Skeletal muscle tissue (tissue), 4 donors: ENCODE measurements around the gene NFKBIZ. TPM values are rescaled to one million over a fixed set of nuclear protein-coding genes. Genes with fewer than 3 reads are reported as not detected.

Source experiments
- H3K27ac ChIP-seq: one replicate; pipeline ENCODE4 v1.7.0; 2013; ENCODE audit warnings: mild to moderate bottlenecking, low read depth, low read length, inconsistent platforms
- H3K27me3 ChIP-seq, 3 donors: one replicate each; pipeline ENCODE4 v1.7.0; 2013; ENCODE audit warnings: low read length in 3 of 3; ENCODE audit not compliant: control insufficient read depth in 3 of 3, insufficient read depth in 3 of 3
- H3K36me3 ChIP-seq, 3 donors: one replicate each; pipeline ENCODE4 v1.7.0; 2013; ENCODE audit warnings: low read length in 3 of 3; ENCODE audit not compliant: control insufficient read depth in 3 of 3, insufficient read depth in 3 of 3
- H3K4me1 ChIP-seq, 3 donors: one replicate each; pipeline ENCODE4 v1.7.0; 2013; ENCODE audit warnings: low read length in 3 of 3, mild to moderate bottlenecking in 3 of 3; ENCODE audit not compliant: control insufficient read depth in 3 of 3, insufficient read depth in 3 of 3
- H3K4me3 ChIP-seq, 3 donors: one replicate each; pipeline ENCODE4 v1.7.0; 2013; ENCODE audit warnings: low read length in 3 of 3
- H3K9ac ChIP-seq, 3 donors: one replicate each; pipeline ENCODE4 v1.7.0; 2013; ENCODE audit warnings: low read length in 3 of 3, mild to moderate bottlenecking in 3 of 3, moderate library complexity in 2 of 3, low read depth in 1 of 3
- H3K9me3 ChIP-seq, 3 donors: one replicate each; pipeline ENCODE4 v1.7.0; 2013; ENCODE audit warnings: low read length in 3 of 3; ENCODE audit not compliant: control insufficient read depth in 3 of 3
- total RNA-seq: library from RNA; depleted of rRNA; stranded (reverse); fragments of >200 nt; gene quantifications from one replicate; pipeline ENCODE4 v1.2.3, GENCODE V29; 2014
- donor health status: Osteomylitis.

Gene NFKBIZ
- total RNA-seq, 1 donor from 2014 or later: 7.8 TPM

GRCh38 chr3:101886626-101887025 lies 37.3 kb downstream of the NFKBIZ start:
- no peaks in the 10 kb centered on the region for H3K36me3 ChIP-seq
- H3K4me1 ChIP-seq: peaks cover 0 to 2% (median 2%) of the 10 kb centered on the region in 3 donors
- no peak overlapping the region for H3K9ac ChIP-seq
- no peaks in the 10 kb centered on the region for H3K27me3 ChIP-seq
- no peak overlapping the region for H3K27ac ChIP-seq
- H3K4me3 ChIP-seq: no peak overlapping the region
- H3K9me3 ChIP-seq: no peaks in the 10 kb centered on the region

DNA sequence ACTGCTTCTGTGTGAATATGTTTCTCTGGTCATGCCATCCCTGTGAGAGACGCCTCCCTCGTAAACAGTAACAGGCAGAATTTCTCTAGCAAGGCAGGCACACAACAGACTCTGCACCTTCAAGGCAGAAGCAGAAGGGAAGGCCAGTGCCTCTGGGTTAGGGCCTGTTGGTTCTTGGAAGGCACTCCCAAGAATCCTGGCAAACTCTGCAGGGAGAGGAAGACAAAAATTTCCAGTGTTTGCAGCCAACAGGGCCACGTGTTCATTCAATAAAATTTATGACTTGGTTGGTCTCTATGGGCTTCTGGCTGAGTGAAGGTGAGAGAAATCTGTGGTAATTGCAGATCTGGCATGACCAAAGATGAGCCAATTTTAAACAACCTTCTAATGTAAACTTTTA lies 39.3 kb downstream of the NFKBIZ start:
- Histone ChIP-seq H3K27me3 (no peaks in the 10 kb centered on the region), H3K36me3 (no peaks in the 10 kb centered on the region), H3K4me1 (peaks cover 0 to 2% (median 2%) of the 10 kb centered on the region in 3 donors), H3K9ac (no peak overlapping the region), H3K9me3 (no peaks in the 10 kb centered on the region), H3K27ac (no peak overlapping the region), H3K4me3 (no peak overlapping the region)

GRCh38 chr3:101890716-101891115 lies 41.4 kb downstream of the NFKBIZ start:
- H3K9me3 ChIP-seq: no peaks in the 10 kb centered on the region
- H3K27ac ChIP-seq: no peak overlapping the region
- H3K36me3 ChIP-seq: no peaks in the 10 kb centered on the region
- no peak overlapping the region for H3K9ac ChIP-seq
- H3K4me3 ChIP-seq: no peak overlapping the region
- peaks cover 0 to 2% (median 2%) of the 10 kb centered on the region in 3 donors for H3K4me1 ChIP-seq
- H3K27me3 ChIP-seq: no peaks in the 10 kb centered on the region

GRCh38 chr3:101892648-101893047 lies 43.3 kb downstream of the NFKBIZ start:
- Histone ChIP-seq H3K27ac (no peak overlapping the region), H3K4me1 (peaks cover 0 to 2% (median 2%) of the 10 kb centered on the region in 3 donors), H3K36me3 (no peaks in the 10 kb centered on the region), H3K9me3 (no peaks in the 10 kb centered on the region), H3K27me3 (no peaks in the 10 kb centered on the region), H3K4me3 (no peak overlapping the region), H3K9ac (no peak overlapping the region)

GRCh38 chr3:101896083-101896757 lies 46.9 kb downstream of the NFKBIZ start:
- Histone ChIP-seq H3K9ac (no peak overlapping the region), H3K9me3 (no peaks in the 10 kb centered on the region), H3K27me3 (no peaks in the 10 kb centered on the region), H3K4me3 (no peak overlapping the region), H3K27ac (no peak overlapping the region), H3K36me3 (no peaks in the 10 kb centered on the region), H3K4me1 (no peaks in the 10 kb centered on the region)

DNA sequence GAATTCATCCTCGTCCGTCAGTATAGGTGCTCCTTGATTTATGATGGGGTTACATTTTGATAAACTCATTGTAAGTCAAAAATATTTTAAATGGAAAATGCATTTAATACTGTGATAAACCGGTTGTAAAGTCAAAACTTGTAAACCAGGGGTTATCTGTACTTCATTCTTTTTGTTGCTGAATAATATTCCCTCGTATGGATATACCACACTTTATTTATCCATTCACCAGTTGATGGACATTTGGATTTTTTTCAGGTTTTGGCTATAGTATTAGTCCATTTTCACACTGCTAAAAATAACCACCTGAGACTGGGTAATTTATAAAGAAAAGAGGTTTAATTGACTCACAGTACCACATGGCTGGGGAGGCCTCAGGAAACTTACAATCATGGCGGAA lies 47.7 kb downstream of the NFKBIZ start:
- no peaks in the 10 kb centered on the region for H3K4me1 ChIP-seq

DNA sequence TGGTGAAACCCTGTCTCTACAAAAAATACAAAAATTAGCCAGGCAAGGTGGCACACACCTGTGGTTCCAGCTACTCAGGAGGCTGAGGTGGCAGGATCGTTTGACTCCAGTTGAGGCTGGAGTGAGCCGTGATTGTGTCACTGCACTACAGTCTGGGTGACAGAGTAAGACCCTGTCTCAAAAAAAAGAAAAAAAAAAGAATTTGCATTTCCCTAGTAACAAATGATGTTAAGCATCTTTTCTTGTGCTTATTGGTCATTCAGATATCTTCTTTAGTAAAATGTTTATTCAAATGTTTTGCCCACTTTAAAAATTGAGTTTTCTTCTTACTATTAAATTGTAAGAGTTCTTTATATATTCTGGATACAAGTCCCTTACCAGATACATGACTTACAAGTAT lies 48.7 kb downstream of the NFKBIZ start:
- no peaks in the 10 kb centered on the region for H3K27me3 ChIP-seq
- H3K9ac ChIP-seq: no peak overlapping the region
- H3K27ac ChIP-seq: no peak overlapping the region
- no peaks in the 10 kb centered on the region for H3K9me3 ChIP-seq
- no peaks in the 10 kb centered on the region for H3K4me1 ChIP-seq
- no peak overlapping the region for H3K4me3 ChIP-seq
- H3K36me3 ChIP-seq: no peaks in the 10 kb centered on the region

More for the DNA sequence above, 47.7 kb downstream of the NFKBIZ start:
- Histone ChIP-seq H3K9me3 (no peaks in the 10 kb centered on the region), H3K36me3 (no peaks in the 10 kb centered on the region), H3K4me3 (no peak overlapping the region), H3K27me3 (no peaks in the 10 kb centered on the region), H3K9ac (no peak overlapping the region), H3K27ac (no peak overlapping the region)

GRCh38 chr3:101898752-101899169 lies 49.4 kb downstream of the NFKBIZ start:
- no peaks in the 10 kb centered on the region for H3K9me3 ChIP-seq
- no peak overlapping the region for H3K27ac ChIP-seq
- no peaks in the 10 kb centered on the region for H3K36me3 ChIP-seq
- H3K4me1 ChIP-seq: no peaks in the 10 kb centered on the region
- H3K27me3 ChIP-seq: no peaks in the 10 kb centered on the region
- H3K9ac ChIP-seq: no peak overlapping the region
- H3K4me3 ChIP-seq: no peak overlapping the region

DNA sequence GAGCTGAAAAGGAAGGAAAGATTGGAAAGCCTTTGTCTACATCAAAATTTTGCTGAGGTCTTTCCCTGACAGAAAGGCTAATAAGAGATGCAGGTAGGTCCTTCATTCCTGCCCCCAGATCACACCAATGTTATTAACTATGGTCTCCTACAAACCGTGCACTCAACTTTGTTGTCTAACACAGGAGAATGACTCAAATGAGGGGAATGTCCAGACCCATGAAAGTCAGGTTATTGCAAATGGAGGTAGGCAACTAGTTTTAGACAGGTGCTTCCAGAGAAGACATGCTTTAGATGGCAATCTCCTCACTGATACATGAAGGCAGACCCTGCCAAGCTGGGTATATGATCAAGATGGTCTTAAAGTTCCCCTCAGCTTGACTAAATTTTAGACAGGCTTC lies 51.0 kb downstream of the NFKBIZ start:
- H3K9ac ChIP-seq: no peak overlapping the region
- H3K4me1 ChIP-seq: no peaks in the 10 kb centered on the region
- H3K27me3 ChIP-seq: no peaks in the 10 kb centered on the region
- no peak overlapping the region for H3K4me3 ChIP-seq
- no peaks in the 10 kb centered on the region for H3K9me3 ChIP-seq
- H3K27ac ChIP-seq: no peak overlapping the region
- H3K36me3 ChIP-seq: no peaks in the 10 kb centered on the region

DNA sequence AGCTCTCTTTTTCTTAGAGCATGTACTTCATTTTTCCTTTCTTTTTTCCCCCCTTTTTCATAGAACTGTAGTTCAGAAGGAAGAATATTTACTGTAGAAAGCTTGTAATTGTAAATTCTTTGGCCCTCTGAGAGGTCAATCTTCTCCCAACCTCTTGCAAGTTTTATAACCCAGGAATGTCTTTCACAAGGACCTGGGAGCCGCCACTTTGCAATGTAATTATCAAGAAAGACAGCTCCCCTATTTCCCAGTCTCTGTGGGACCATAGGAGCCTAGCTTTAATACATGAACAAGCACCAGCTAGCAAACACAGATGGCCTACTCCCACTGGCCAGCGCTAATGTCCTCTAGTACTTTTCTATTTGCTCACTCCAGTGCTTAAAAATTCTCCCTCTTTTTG lies 51.4 kb downstream of the NFKBIZ start:
- Histone ChIP-seq H3K27ac (no peak overlapping the region), H3K4me3 (no peak overlapping the region), H3K4me1 (no peaks in the 10 kb centered on the region)

More for the DNA sequence above, 51.4 kb downstream of the NFKBIZ start:
- Histone ChIP-seq H3K9me3 (no peaks in the 10 kb centered on the region), H3K27me3 (no peaks in the 10 kb centered on the region), H3K36me3 (no peaks in the 10 kb centered on the region), H3K9ac (no peak overlapping the region)
